Neural crest cell (in vitro differentiated cells): ENCODE measurements around the gene AMER1. TPM values are rescaled to one million over a fixed set of nuclear protein-coding genes. Genes with fewer than 3 reads are reported as not detected.

ENCODE experiments used
- DNase-seq: peaks from one replicate; pipeline ENCODE4 v3.0.0; 2021; ENCODE audit warnings: low read depth, mixed read lengths, low spot score
- H3K27ac Mint-ChIP-seq: one replicate; pipeline ENCODE4 v1.8.0; 2021; ENCODE audit warnings: mild to moderate bottlenecking, mixed read lengths; ENCODE audit not compliant: unreplicated experiment
- H3K27me3 Mint-ChIP-seq: 2 replicates; pipeline ENCODE4 v1.8.0; 2021; ENCODE audit warnings: low read depth, mild to moderate bottlenecking, mixed read lengths
- H3K36me3 Mint-ChIP-seq: 2 replicates; pipeline ENCODE4 v1.8.0; 2021; ENCODE audit warnings: low read depth, mild to moderate bottlenecking, mixed read lengths
- H3K4me1 Mint-ChIP-seq: 2 replicates; pipeline ENCODE4 v1.8.0; 2021; ENCODE audit warnings: mixed read lengths
- H3K4me3 Mint-ChIP-seq: one replicate; pipeline ENCODE4 v1.8.0; 2021; ENCODE audit warnings: mild to moderate bottlenecking, mixed read lengths
- H3K9me3 Mint-ChIP-seq: 2 replicates; pipeline ENCODE4 v1.8.0; 2021; ENCODE audit warnings: mixed read lengths
- total RNA-seq: library from RNA; stranded (reverse); gene quantifications from 2 replicates; pipeline ENCODE4 v1.2.1, GENCODE V29; 2021
- TF ChIP-seq, protein P1 (sequence below): fragments of 200-600 bp; sonication (generic); conservative IDR thresholded peaks from 2 replicates; pipeline ENCODE4 v1.5.0; 2021; ENCODE audit warnings: antibody characterized with exemption, mild to moderate bottlenecking

Gene AMER1
- total RNA-seq, 1 donor from 2014 or later, result 12.8 TPM

- H3K36me3 Mint-ChIP-seq, result peaks cover 11% of the 10 kb centered on the region
Observed at GRCh38 chrX:64190136-64190740, 15.3 kb downstream of the AMER1 start.

DNA sequence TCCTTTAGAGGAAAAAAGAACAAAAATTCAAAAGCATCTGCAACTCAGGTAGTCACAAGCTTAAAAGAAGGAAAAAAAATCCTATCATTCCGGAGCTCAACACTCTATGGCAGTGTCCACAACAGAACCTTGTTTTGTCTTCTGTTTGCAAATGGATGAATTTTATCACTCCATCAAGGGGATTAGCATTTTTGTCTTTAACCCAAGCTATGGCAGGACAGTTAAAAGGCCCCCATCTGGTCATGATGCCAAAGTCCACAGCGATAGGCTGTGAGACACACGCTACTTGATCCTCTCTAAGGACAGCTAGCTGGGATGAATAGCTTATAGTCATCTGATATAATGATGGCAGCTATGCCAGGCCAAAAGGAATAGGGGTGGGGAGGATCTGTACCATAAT is 16.6 kb downstream of the AMER1 start:
- Mint-ChIP-seq H3K27me3 (no peaks in the 10 kb centered on the region), H3K4me3 (no peak overlapping the region), H3K36me3 (peaks cover 11% of the 10 kb centered on the region), H3K9me3 (no peaks in the 10 kb centered on the region), H3K27ac (no peak overlapping the region), H3K4me1 (no peaks in the 10 kb centered on the region)
- TF ChIP-seq, protein P1, sequence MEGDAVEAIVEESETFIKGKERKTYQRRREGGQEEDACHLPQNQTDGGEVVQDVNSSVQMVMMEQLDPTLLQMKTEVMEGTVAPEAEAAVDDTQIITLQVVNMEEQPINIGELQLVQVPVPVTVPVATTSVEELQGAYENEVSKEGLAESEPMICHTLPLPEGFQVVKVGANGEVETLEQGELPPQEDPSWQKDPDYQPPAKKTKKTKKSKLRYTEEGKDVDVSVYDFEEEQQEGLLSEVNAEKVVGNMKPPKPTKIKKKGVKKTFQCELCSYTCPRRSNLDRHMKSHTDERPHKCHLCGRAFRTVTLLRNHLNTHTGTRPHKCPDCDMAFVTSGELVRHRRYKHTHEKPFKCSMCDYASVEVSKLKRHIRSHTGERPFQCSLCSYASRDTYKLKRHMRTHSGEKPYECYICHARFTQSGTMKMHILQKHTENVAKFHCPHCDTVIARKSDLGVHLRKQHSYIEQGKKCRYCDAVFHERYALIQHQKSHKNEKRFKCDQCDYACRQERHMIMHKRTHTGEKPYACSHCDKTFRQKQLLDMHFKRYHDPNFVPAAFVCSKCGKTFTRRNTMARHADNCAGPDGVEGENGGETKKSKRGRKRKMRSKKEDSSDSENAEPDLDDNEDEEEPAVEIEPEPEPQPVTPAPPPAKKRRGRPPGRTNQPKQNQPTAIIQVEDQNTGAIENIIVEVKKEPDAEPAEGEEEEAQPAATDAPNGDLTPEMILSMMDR, result no peak
- DNase-seq, result no peak

More at GRCh38 chrX:64190136-64190740, 15.3 kb downstream of the AMER1 start:
- no peak overlapping the region for H3K4me3 Mint-ChIP-seq
- no peak for DNase-seq
- TF ChIP-seq, protein P1, result no peak
- H3K4me1 Mint-ChIP-seq, result no peaks in the 10 kb centered on the region
- peaks cover 3% of the 10 kb centered on the region for H3K9me3 Mint-ChIP-seq
- H3K27ac Mint-ChIP-seq, result no peak overlapping the region
- H3K27me3 Mint-ChIP-seq, result no peaks in the 10 kb centered on the region

GRCh38 chrX:64187762-64188150 is 17.8 kb downstream of the AMER1 start:
- no peaks in the 10 kb centered on the region for H3K4me1 Mint-ChIP-seq
- H3K4me3 Mint-ChIP-seq, result no peak overlapping the region
- H3K27me3 Mint-ChIP-seq, result no peaks in the 10 kb centered on the region
- no peaks in the 10 kb centered on the region for H3K9me3 Mint-ChIP-seq
- no peak overlapping the region for H3K27ac Mint-ChIP-seq
- peaks cover 9% of the 10 kb centered on the region for H3K36me3 Mint-ChIP-seq
- DNase-seq, result no peak
- TF ChIP-seq, protein P1, result no peak

DNA sequence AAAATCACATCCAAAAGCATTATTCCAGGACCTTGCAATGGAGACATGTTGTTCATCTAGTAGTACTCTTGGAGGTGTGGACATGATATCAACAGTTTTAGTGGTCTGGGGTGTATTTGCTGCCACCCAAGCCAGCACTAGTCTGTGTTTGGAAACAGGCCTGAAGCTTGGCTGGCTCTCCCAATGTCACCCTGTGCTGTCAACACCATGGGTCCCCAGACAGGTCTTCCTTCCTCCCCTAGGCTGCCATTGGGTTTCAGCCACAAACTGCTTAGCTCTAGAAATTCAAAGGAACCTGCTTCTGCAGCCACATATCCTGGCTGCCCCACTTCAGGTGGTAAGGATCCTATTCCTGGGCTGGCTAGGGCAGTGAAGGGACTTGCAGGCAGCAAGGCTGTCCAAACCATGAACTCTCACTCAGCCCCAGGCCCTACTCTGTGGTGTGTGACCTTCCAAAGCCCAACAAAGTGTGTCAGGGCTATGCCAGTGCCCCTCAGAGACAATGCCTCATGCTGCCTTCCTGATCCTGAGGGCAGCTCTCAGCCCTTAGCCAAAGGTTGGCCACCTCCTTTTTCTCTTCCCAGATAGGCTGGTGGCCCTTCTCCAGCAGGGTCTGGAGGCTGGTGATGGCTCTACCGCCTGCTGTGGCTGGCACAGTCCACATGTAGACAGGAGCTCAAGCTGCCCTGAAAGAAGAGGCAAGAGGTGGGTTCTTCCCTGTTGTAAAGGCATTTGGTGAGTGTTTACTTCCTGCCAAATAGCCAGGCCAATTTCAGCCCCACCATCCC is 18.3 kb downstream of the AMER1 start:
- H3K36me3 Mint-ChIP-seq, result peaks cover 8% of the 10 kb centered on the region
- H3K9me3 Mint-ChIP-seq, result no peaks in the 10 kb centered on the region
- no peak overlapping the region for H3K4me3 Mint-ChIP-seq
- no peaks in the 10 kb centered on the region for H3K27me3 Mint-ChIP-seq
- H3K27ac Mint-ChIP-seq, result no peak overlapping the region
- no peaks in the 10 kb centered on the region for H3K4me1 Mint-ChIP-seq
- no peak for DNase-seq
- TF ChIP-seq, protein P1, result no peak

GRCh38 chrX:64184396-64184795 is 21.1 kb downstream of the AMER1 start:
- Mint-ChIP-seq H3K4me1 (no peaks in the 10 kb centered on the region), H3K27me3 (no peaks in the 10 kb centered on the region), H3K4me3 (no peak overlapping the region), H3K27ac (no peak overlapping the region), H3K36me3 (no peaks in the 10 kb centered on the region), H3K9me3 (no peaks in the 10 kb centered on the region)
- TF ChIP-seq, protein P1, result no peak
- no peak for DNase-seq
